ENCODE results near the gene LYRM9. TPM values are rescaled to one million over a fixed set of nuclear protein-coding genes. Genes with fewer than 3 reads are reported as not detected.

The LYRM9 gene
- total RNA-seq, 8 experiments from 2014 or later, result 6.7 to 45.8 (median 14.4) TPM

Other genes starting within 250 kb of the LYRM9 start
- gene NOS2, start 92.8 kb downstream of the LYRM9 start, total RNA-seq, result 1 to 10 TPM in 1 of 8 experiments, under 1 TPM in 7; 0.09 to 1.3 (median 0.20) TPM
- gene NLK, start 149.3 kb upstream of the LYRM9 start, total RNA-seq, result 100 to 1,000 TPM in 2 of 8 experiments, 10 to 100 TPM in 6; 26.2 to 134 (median 37.5) TPM